Measurements from ENCODE around the gene NODAL.

Gene NODAL

DNA sequence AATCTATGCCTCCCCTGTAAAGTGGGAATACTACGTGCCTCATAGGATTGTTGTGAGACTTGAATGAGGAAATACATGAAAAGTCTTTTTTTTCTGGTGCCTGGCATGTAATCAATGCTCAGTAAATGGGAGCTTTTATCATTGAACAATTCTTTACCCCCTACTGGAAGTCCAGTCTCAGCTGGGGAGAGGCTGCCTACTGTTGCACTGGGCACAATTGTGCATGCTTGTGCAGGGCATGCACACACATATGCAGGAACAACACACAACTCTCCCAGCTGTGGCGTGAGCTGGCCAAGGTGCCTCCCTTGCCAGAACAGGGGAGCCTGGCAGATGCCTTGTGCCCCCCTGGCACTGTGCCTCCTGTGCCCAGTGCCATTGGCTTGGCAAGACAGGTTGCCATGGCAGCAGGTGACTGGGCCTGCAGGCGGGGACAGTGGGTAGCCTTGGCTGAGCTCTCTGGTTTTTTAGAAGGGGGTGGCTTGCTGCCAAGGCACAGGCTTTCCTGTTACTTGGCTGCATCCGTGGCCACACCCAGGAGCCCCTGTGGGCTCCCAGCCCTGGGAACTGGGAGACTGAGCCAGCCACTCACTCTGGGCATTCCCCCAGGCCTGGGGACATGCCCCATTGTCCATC lies 21.0 kb upstream of the NODAL start:
- no peak for DNase-seq (ENCODE audit: low read depth)

DNA sequence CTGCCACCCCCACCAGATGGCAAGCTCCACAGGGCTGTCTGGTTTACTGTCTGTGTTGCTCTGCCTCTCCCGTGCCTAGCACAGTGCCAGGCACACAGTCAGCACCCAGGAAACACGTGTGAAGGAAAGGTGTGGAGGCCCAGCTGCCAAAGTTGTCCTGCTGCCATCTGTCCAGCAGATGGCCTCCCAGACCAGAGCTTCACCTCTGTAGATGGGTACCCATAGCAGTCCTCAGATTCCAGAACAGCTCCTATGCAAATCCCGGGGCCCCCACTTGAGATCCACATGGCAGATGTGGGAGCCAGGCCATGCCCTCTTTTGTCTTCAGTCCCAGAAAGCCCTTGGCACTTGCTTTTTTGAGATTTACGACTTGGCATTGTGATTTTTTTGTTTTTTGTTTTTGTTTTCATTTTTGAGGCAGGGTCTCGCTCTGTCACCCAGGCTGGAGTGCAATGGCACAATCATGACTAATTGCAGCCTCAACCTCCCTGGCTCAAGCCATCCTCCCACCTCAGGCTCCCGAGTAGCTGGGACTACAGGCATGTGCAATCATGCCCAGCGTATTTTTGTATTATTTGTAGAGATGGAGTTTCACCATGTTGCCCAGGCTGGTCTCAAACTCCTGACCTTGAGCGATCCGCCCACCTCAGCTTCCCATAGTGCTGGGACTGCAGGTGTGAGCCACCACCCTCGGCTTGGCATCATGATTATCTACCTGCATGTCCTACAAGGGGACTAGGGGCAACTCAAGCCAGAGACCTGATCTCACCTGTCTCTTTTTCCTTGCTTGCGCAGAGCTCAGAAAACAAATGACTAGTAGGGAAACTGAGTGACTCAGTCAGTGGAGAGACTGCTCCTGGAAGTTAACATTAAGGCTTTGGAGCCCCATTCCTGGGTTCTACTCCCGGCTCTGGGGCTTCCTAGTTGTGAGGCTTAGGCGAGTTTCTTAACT lies 20.2 kb upstream of the NODAL start:
- DNase-seq (ENCODE audit: low read depth) = peak; percentile 28

DNA sequence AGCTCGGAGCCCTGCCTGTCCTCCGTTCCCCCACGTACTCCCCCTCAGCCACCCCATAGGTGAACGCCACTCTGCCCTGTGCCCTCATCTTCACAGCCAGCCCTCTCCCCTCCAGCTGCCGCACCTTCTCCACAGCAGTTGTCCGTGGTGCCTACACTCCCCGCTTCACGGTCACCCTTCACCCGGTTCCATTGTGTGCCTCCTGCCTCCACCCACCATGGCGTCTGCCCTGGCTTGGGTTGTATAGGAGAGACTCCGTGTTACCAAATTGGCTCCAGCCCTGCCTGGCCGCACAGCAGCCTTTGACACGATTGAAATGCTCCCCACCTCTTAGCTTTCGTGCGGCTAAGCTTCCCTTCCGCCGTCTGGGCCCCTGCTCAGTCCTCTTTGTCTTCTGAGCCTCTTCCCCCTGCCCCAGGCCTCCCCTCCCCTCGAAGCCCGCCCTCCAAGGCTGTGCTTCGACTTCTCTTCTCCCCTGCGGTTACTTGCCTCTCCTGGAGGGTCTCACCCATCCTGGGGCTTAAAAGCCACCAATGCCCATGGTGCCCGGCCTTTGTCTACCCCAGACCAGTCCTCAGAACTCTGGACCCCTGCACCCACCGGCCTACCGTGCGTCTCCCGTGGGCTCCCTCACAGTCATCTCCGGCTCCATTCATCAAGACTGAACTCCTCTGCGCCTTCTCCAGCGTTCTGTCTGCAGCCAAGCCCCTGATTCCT lies 18.5 kb upstream of the NODAL start:
- DNase-seq (ENCODE audit: low read depth) = no peak

DNA sequence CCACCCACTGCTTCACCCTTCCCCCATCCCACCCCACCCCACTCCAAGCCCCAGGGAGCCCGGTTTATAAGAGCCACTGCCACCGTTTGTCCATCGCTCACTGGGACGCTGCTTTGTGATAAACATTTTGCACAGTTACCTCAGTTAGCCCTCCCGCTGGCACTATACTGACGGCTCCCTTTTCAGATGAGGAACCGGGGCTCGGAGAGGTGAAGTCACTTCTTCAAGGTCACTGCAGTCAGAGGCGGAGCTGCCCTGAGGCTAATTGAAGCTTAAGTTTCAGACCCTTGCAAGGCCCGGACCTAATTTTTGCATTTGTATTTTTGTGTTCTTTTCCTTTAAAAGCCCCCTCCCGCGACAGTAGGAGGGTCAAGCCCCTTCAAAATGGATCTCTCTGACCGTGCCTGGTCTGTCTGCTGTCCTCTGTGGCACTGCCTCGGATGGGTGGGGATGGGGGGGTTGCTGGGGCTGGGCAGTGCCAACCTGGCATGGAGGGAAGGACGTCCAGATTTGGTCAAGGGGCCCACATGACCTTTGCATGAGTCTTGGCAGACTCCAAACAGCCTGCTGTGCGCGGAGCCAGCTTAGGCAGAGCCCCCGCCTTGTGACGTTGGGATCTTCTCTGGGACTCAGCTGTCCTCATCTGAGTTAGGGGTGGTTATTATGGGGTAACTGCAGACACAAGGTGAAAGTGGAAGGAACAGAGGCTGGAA lies 17.7 kb upstream of the NODAL start:
- DNase-seq (ENCODE audit: low read depth) = no peak

DNA sequence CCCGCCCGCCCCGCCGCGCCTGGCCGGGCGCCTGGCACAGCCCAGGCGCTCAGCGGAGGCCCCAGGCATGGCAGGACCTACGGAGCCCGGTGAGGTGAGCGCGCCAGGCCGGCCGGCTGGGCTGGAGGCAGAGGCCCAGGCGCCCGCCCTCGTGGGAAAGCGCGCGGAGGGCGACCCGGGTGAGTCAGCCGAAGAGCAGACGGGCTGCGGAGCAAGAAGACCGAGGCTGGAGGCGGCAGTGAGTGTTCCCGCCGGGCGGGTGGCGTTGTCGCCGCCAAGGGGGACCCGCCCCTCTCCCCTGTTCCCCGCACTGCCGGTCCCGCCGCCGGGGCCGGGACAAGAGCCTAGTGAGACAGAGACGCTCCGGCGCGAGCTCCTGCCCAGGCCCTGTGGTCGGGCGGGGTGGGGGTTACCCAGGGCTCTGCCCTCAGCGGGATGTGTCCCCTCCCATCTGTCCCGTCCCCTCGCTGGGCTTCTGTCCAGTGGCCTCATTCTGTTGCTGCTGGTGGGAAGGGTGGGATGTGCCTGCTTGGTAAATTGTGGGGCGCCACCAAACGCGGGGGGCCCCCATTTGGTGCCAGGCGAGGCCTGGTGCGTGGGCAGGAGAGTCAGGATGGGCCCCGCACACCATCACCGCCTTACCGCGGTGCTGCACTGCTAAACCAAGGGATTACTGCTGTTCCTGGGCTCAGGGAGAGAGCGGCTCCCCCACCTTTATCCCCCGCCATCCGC lies 17.0 kb upstream of the NODAL start:
- DNase-seq (ENCODE audit: low read depth) = peak; percentile 53

DNA sequence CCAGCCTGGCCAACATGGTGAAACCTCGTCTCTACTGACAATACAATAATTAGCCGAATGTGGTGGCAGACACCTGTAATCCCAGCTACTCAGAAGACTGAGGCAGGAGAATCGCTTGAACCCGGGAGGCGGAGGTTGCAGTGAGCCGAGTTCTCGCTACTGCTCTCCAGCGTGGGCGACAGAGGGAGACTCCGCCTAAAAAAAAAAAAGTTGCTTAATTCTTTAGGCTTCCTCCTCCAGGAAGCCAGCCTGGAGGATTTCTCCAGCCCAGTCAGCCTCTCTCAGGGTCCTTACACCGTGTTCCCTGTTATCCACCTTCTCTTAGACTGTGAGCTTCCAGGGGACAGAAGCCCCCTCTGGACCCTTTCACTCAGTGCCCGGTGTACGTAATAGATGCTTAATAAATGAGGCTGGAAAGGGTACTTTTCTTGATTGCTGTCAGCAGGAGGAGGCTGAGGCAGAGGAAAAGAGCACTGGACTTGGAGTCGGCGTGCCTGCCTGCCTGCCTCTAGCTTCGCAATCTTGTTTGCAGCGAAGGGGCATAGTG lies 16.4 kb upstream of the NODAL start:
- no peak for DNase-seq (ENCODE audit: low read depth)

DNA sequence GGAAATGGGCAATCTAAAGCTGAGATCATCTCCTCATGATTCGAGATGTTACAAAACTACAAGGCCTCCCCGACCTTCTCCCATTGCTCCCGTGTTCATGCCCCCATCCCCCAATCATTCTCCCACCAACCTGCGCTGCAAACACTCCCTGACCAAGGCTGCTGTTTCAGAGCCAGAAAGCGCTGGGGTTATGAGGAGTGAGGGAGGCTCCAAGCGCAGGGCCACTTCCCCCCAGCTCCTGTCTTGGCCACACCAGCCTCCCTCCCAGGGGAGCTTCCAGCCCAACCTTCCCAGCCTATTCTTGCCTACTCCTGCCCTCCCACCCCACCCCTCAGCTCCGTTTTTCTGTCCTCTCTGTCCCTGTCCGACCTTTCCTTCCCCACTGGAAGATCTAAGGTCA lies 14.7 kb upstream of the NODAL start:
- no peak for DNase-seq (ENCODE audit: low read depth)

DNA sequence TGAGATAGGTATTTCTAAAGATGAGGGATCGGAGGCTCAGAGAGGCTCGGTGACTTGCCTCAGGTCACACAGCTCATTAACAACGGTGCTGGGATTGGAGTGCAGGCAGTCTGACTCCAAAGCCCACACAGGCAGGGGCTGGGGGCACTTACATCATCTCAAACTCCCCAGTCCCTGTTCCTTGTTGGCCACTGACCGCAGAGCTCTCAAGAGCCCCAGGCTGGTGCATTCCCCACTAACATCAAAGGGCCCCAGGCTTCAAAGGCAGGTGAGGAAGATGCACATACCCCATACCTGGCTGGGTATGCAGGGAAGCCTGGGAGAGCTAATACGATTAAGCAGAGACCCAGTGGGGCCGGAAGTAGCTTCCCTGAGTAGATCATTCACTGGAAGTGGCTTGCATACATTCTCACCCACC lies 13.7 kb upstream of the NODAL start:
- DNase-seq (ENCODE audit: low read depth) = no peak

DNA sequence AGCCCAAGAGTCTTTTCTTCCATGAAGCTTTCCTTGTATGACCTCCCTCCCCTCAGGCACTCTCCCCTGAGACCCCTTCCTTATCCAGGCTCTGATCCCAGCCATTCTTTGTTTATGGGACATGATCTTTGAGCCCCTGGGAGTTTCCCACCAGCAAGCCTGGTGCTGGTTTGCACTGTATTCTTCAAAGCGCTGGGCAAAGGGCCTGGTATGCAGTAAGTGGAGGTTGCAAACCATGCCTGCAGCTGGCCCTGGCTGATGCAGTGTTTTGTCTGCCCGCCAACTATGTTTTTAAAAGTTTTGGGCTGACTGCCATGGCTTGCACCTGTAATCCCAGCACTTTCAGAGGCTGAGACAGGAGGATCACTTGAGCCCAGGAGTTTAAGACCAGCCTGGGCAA lies 6.8 kb upstream of the NODAL start:
- no peak for DNase-seq (ENCODE audit: low read depth)

DNA sequence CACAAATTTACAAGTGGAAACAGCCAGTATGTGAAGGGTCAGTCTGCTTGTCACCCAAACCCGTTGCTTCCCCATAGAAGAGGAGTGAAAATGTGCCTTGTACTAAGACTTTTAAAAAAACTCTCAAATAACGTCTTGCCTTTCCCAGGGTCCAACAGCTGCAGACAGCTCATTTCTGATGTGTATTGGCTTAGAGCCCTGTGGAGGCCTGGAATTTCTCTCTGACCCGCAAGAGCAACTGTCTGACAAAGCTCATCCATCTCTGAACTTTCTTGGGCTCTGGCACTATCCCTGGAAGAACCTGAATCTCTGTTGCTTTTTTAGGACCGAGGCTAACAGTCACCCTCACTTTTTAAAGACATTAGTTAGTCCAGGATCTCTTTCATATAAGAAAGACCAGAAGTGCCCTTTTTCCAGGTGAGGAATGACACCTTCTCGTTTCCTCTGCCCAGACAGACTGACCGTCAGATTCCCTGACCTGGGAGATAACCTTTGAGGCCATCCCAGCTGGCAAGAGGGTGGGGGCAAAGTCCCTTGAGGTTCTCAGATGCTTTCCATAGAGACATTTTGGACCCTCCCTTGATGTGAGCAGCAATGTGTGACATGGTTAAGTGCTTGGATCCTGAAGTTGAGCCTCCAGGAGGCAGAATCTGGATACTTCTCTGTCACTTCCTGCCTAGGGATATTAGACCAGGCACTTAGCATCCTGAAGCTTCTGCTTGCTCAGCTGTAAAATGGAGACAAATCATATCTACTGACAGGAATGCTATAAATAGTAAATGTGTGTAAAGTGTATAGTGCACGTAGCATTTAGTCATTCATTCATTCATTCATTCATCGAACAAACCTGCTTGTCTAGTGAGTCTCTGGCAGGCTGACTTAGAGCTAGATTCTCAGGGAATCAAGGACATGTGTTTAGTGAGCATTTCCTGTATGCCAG lies 4.5 kb upstream of the NODAL start:
- no peak for DNase-seq (ENCODE audit: low read depth)

DNA sequence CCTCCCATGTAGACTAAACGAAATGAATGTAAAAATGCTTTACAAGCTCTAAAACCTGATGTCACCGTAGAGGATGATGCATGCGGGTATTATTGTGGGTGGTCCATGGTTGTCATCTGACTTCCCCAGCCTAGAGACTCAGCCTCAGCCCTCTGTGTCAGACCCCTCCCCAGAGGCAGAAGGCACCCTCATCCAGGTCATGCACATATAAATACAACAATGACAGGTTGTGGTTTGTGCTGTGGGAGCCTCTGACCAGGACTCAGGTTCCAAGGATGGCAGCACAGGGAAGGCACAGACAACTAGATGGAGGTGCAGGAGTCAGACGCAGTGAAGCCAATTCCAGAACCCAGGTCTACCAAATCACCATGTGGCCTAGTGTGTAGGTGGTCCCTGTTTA lies 3.3 kb upstream of the NODAL start:
- no peak for DNase-seq (ENCODE audit: low read depth)

DNA sequence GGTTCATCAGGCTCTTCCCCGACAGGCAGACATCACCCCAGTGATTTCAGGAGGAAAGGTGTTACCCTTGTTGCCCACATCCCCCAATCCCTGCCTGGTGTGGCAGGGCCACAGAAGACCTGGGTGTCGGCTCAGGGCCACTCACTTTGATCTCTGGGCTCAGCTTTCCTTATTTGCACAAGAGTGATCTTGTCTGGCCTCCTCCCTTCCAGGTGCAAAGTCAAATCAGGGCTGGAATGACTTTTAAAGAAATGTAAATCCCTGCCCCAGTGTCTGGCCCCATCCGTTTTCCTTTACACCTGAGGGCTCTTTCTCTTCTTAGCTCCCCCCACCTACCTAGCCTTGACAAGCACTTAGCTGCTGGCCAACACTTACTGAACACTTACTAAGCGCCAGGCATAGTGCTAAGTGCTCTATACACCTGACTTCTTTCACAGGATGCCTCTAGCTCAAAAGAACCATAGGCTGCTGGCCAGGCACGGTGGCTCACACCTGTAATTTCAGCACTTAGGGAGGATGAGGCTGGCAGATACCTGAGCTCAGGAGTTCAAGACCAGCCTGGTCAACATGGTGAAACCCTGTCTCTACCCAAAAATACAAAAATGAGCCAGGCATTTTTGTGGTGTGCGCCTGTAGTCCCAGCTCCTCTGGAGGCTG lies 979 bp upstream of the NODAL start:
- DNase-seq (ENCODE audit: low read depth) = no peak

DNA sequence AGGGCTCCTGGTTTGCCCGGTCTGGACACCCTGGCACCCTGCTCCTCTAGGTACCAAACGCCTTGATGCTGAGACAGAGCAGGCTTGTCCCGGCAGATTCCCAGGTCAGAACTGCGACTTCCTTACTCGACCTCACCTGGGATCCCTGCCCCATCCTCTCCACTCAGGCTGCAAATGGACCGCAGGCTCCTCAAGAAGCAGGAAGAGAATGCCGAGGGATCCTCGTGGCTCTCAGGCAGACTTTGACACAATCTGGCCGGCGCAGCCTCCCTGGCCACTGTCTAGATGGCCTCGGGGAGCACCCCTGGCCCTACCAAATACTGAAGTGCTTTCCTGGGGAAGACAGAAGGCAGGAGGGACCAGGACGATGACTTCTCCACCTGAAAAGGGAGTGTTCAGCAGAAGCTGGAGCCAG lies 421 bp upstream of the NODAL start:
- no peak for DNase-seq (ENCODE audit: low read depth)

DNA sequence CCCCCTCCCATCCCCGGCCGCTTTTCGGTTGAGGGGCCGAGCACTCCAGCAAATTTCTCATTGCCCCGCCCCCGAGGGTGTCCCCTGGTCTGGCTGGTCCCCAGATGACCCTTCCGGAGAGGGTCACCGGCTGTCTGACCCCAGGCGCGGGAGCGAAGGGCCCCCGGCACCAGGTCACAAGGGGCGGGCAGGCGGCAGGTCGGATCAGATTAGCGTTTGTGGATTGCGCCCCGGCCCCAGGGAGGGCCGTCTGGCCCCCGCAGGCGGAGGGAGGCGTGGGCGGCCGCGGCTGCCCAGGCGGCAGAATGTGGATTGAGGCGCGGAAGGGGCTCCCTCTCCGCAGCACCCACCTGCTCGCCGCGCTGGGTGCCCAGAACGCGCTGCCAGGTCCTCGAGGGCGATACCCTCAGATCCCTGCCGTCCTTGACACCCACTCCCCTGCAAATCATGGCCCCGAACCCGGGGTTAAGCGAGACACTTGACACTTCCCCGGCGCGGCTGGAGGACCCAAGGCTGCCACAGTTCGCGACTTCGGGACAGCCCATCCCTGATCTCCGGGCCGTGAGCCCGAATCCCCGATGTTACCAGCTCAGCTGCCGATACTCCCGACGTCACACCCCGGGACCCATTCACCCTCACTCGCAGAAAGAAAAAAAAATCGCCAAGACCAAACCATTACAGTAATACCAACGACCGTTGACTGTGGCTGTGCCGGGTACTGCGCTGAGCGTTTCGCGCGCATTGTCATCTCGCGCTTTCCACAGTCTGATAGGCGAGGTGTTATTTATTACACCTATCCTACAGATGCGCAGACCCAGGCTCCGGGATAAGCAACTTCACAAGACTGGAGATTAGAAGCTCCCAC lies 953 bp downstream of the NODAL start:
- no peak for DNase-seq (ENCODE audit: low read depth)

DNA sequence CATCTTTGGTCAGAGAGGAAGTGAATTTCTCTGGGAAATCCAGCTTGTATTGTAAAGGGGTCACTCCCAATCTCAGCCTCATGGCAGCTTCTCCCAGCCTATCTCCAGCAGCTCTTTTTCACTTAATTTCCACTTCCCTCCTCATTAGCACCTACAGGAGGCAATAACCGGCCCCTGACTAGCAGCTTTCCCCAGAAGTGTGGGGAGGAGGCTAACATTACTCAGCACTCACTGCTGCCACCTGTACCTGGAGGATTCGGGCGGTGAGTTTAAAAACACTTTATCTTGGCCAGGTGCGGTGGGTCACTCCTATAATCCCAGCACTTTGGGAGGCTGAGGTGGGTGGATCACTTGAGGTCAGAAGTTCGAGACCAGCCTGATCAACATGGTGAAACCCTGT lies 3.8 kb downstream of the NODAL start:
- DNase-seq (ENCODE audit: low read depth) = no peak

DNA sequence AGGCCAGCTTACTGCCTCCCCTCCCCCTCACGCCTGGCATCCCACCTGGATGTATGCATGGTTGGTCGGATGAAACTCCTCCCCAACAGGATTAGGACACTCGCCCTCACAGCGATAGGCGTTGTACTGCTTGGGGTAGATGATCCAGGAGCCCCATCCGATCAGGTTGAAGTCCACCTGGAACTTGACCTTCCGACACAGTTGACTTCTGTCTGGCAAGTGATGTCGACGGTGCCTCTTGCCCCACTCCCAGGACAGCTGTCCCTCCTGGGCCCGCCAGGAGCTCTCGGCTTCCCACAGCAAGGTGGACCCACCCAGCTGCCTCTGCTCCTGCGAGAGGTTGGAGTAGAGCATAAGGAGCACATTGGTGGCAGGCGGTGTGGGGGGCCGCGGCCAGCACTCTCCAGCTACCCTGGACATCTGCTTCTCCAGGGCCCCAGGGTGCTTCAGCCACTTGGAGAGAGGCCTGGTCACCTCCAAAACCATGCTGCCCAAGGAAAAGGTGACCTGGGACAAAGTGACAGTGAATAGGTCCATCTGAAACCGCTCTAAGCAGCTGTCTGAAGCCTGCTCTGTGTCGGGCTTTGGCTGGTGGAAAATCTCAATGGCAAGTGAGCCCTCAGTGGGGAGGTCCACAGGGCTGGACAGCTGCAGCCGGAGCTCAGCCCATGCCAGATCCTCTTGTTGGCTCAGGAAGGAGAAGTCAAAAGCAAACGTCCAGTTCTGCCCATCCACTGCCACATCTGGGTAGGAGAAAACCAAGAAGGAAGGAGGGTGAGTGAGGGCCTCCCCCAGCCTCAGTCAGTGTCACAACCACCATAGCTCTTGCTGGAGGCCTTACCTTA lies 6.0 kb downstream of the NODAL start:
- DNase-seq (ENCODE audit: low read depth) = no peak

DNA sequence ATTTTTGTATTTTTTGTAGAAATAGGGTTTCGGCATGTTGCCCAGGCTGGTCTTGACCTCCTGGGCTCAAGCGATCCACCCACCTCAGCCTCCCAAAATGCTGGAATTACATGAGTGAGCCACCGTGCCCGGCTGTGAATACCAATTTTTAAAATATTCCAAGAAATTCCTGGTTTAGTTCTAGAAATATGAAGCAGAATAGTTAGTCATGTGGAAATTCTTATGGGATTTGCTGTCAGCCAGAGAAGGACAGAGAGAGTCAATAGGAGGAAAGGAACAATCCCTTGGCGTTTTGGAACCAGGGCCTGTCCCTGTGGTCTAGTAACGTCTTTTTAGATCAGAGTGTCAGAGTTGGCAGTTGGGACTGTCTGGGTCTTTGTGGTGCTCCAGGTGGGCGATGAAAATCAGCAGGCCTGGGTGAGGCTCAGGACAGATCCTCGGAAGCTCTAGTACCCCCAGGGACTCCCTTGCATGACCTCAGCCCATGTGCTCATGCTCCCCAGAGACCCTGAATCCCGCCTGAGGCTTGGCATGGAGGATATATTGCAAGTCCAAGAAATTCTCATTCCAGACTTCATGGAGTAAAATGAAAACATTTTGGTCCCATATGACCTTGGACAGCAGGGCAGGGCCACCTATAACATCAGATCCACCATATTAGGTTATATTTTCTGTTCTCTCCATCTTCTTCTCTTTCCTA lies 7.8 kb downstream of the NODAL start:
- no peak for DNase-seq (ENCODE audit: low read depth)

Measured in stimulated activated CD8-positive, alpha-beta memory T cell treated with anti-CD3 and anti-CD28 coated beads, Interleukin-4, amount 100 ng/mL, for 24 hours (primary cell).